HEK293 (cell line): ENCODE results near the gene HOXC11.

ENCODE experiments used
- IKZF3 ChIP-seq: fragments of 450-650 bp; IDR thresholded peaks from 2 replicates; pipeline ENCODE4 v1.5.0; 2018; ENCODE audit warnings: missing biosample characterization, mild to moderate bottlenecking, missing genetic modification characterization, moderate library complexity
- PRDM2 ChIP-seq: fragments of 450-650 bp; formaldehyde crosslinking; IDR thresholded peaks from 2 replicates; pipeline ENCODE4 v1.5.1; 2016; ENCODE audit warnings: missing biosample characterization, missing genetic modification characterization, borderline replicate concordance
- SP7 ChIP-seq: fragments of 450-650 bp; formaldehyde crosslinking; IDR thresholded peaks from 2 replicates; pipeline ENCODE4 v1.5.1; 2016; ENCODE audit warnings: missing biosample characterization, missing genetic modification characterization
- WT1 ChIP-seq: fragments of 450-650 bp; formaldehyde crosslinking; IDR thresholded peaks from 2 replicates; pipeline ENCODE4 v1.5.1; 2016; ENCODE audit warnings: missing biosample characterization, missing genetic modification characterization
- ZBTB8A ChIP-seq: fragments of 450-650 bp; formaldehyde crosslinking; IDR thresholded peaks from 2 replicates; pipeline ENCODE4 v1.5.1; 2016; ENCODE audit warnings: missing biosample characterization, missing genetic modification characterization
- ZNF169 ChIP-seq: fragments of 450-650 bp; formaldehyde crosslinking; IDR thresholded peaks from 2 replicates; pipeline ENCODE4 v1.5.1; 2016; ENCODE audit warnings: missing biosample characterization, missing genetic modification characterization
- ZNF398 ChIP-seq: fragments of 450-650 bp; formaldehyde crosslinking; IDR thresholded peaks from 2 replicates; pipeline ENCODE4 v1.5.1; 2017; ENCODE audit warnings: missing biosample characterization, missing genetic modification characterization
- ZNF423 ChIP-seq: fragments of 450-650 bp; formaldehyde crosslinking; IDR thresholded peaks from 2 replicates; pipeline ENCODE4 v1.5.1; 2016; ENCODE audit warnings: missing biosample characterization, missing genetic modification characterization
- ZNF548 ChIP-seq: fragments of 450-650 bp; formaldehyde crosslinking; IDR thresholded peaks from 2 replicates; pipeline ENCODE4 v1.5.1; 2016; ENCODE audit warnings: missing biosample characterization, missing genetic modification characterization
- ZNF600 ChIP-seq: fragments of 450-650 bp; formaldehyde crosslinking; IDR thresholded peaks from 2 replicates; pipeline ENCODE4 v1.5.1; 2016; ENCODE audit warnings: missing biosample characterization, missing genetic modification characterization
- ZNF660 ChIP-seq: fragments of 450-650 bp; IDR thresholded peaks from 2 replicates; pipeline ENCODE4 v1.5.1; 2018; ENCODE audit warnings: missing biosample characterization, mild to moderate bottlenecking, missing genetic modification characterization
- ZSCAN30 ChIP-seq: fragments of 450-650 bp; IDR thresholded peaks from 2 replicates; pipeline ENCODE4 v1.5.1; 2018; ENCODE audit warnings: missing biosample characterization, mild to moderate bottlenecking, missing genetic modification characterization, moderate library complexity
- TF ChIP-seq, protein P1 (sequence below): fragments of 450-650 bp; IDR thresholded peaks from 2 replicates; pipeline ENCODE4 v1.5.1; 2018; ENCODE audit warnings: missing biosample characterization, mild to moderate bottlenecking, missing genetic modification characterization
- TF ChIP-seq, protein P2 (sequence below): fragments of 450-650 bp; formaldehyde crosslinking; IDR thresholded peaks from 2 replicates; pipeline ENCODE4 v1.5.1; 2016; ENCODE audit warnings: missing biosample characterization, missing genetic modification characterization
- TF ChIP-seq, protein P3 (sequence below): fragments of 450-650 bp; formaldehyde crosslinking; IDR thresholded peaks from 2 replicates; pipeline ENCODE4 v1.5.1; 2016; ENCODE audit warnings: missing biosample characterization, missing genetic modification characterization

Gene HOXC11

DNA sequence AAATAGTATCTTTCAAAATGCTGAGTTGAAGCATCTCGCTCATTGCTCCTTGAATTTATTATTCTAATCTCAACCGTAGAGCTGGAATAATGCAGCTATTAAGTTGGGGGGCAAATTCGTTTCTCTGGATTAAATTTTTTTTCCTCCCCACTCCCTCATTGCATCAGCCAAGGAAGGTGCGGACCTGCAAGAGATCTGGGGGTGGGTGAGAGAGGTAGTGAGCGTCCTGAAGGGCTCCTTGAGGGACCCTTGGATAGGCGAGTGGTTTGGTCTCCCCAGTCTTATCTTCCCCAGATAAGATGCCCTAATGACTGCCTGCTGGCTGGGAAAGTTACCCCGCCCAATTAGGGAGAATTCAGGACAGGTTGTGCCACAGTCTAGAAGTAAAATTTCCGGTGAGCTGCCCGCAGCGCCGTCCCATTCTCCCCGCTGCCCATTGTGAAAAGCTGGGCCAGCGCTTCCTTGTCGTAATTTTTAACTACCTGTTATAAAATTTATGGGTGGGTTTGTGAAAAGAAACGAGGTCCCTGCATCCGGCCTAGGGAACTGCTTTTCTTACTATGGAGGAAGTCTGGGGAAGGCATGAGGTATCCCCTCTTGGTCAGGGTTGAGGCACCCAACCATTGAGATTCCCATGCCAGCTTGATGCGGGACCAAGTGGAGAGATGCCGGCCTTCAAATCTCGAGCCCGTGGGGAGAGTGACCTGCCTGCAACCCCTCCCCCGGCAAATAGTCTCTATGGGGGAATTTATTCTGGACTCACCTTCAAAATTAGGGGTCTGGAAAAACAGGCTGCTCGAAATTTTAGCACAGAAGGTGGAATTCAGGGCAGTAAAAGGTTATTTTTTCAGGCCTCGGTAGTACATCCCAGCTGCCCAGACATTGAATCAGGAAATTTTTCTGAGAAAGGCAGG, 42.3 kb downstream of the HOXC11 start (continued):
- 0 out of 2 replicates have a peak, but pooled peaks have one; percentile 18 for TF ChIP-seq ZNF398 (tag by site-specific recombination)
- TF ChIP-seq ZNF548 (tag by site-specific recombination): no peak
- no peak for TF ChIP-seq PRDM2 (tag by site-specific recombination)
- peak; percentile 69; the same call in 1 of the 2 replicates for TF ChIP-seq ZNF600 (tag by site-specific recombination)
- TF ChIP-seq SP7 (tag by site-specific recombination): peak; percentile 64
- TF ChIP-seq ZNF660 (tag by site-specific recombination): 0 out of 2 replicates have a peak, but pooled peaks have one; percentile 32
- 0 out of 2 replicates have a peak, but pooled peaks have one; percentile 18 for TF ChIP-seq ZSCAN30 (tag by site-specific recombination)
- peak; percentile 59 for TF ChIP-seq ZBTB8A
- peak; percentile 68 for TF ChIP-seq IKZF3 (tag by site-specific recombination)
- no peak for TF ChIP-seq WT1 (tag by site-specific recombination)
- TF ChIP-seq, protein P1, sequence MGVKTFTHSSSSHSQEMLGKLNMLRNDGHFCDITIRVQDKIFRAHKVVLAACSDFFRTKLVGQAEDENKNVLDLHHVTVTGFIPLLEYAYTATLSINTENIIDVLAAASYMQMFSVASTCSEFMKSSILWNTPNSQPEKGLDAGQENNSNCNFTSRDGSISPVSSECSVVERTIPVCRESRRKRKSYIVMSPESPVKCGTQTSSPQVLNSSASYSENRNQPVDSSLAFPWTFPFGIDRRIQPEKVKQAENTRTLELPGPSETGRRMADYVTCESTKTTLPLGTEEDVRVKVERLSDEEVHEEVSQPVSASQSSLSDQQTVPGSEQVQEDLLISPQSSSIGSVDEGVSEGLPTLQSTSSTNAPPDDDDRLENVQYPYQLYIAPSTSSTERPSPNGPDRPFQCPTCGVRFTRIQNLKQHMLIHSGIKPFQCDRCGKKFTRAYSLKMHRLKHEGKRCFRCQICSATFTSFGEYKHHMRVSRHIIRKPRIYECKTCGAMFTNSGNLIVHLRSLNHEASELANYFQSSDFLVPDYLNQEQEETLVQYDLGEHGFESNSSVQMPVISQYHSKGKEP: 0 out of 2 replicates have a peak, but pooled peaks have one; percentile 46
- TF ChIP-seq ZNF423 (tag by site-specific recombination): peak; percentile 48
- TF ChIP-seq, protein P2, sequence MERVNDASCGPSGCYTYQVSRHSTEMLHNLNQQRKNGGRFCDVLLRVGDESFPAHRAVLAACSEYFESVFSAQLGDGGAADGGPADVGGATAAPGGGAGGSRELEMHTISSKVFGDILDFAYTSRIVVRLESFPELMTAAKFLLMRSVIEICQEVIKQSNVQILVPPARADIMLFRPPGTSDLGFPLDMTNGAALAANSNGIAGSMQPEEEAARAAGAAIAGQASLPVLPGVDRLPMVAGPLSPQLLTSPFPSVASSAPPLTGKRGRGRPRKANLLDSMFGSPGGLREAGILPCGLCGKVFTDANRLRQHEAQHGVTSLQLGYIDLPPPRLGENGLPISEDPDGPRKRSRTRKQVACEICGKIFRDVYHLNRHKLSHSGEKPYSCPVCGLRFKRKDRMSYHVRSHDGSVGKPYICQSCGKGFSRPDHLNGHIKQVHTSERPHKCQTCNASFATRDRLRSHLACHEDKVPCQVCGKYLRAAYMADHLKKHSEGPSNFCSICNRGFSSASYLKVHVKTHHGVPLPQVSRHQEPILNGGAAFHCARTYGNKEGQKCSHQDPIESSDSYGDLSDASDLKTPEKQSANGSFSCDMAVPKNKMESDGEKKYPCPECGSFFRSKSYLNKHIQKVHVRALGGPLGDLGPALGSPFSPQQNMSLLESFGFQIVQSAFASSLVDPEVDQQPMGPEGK (tag by site-specific recombination): peak; percentile 39; the same call in 1 of the 2 replicates
- TF ChIP-seq, protein P3, sequence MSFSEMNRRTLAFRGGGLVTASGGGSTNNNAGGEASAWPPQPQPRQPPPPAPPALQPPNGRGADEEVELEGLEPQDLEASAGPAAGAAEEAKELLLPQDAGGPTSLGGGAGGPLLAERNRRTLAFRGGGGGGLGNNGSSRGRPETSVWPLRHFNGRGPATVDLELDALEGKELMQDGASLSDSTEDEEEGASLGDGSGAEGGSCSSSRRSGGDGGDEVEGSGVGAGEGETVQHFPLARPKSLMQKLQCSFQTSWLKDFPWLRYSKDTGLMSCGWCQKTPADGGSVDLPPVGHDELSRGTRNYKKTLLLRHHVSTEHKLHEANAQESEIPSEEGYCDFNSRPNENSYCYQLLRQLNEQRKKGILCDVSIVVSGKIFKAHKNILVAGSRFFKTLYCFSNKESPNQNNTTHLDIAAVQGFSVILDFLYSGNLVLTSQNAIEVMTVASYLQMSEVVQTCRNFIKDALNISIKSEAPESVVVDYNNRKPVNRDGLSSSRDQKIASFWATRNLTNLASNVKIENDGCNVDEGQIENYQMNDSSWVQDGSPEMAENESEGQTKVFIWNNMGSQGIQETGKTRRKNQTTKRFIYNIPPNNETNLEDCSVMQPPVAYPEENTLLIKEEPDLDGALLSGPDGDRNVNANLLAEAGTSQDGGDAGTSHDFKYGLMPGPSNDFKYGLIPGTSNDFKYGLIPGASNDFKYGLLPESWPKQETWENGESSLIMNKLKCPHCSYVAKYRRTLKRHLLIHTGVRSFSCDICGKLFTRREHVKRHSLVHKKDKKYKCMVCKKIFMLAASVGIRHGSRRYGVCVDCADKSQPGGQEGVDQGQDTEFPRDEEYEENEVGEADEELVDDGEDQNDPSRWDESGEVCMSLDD: no peak
- TF ChIP-seq ZNF169 (tag by site-specific recombination): no peak
